ENCODE data around the gene PAMR1.

The PAMR1 gene

DNA sequence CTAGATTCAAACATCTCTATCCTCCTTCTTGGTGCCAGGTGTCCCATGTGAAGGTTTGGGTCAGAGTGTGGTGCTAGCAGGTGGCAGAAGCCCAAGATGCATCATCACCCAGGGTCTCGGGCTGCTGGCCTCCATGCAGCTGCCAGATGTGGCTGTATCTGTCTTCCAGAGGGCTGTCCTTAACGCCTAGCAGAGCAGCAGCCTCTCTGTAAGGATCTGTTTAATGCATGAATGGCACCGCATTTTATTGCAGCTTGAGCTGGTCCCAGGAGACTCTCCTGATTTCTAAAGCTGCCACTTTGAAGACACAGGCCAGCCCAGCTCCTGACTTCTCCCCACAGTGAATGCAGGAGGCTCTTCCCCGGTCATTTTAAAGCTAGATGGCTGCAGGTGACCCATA is 132.3 kb downstream of the PAMR1 start:
- no peak for FAIRE-seq

DNA sequence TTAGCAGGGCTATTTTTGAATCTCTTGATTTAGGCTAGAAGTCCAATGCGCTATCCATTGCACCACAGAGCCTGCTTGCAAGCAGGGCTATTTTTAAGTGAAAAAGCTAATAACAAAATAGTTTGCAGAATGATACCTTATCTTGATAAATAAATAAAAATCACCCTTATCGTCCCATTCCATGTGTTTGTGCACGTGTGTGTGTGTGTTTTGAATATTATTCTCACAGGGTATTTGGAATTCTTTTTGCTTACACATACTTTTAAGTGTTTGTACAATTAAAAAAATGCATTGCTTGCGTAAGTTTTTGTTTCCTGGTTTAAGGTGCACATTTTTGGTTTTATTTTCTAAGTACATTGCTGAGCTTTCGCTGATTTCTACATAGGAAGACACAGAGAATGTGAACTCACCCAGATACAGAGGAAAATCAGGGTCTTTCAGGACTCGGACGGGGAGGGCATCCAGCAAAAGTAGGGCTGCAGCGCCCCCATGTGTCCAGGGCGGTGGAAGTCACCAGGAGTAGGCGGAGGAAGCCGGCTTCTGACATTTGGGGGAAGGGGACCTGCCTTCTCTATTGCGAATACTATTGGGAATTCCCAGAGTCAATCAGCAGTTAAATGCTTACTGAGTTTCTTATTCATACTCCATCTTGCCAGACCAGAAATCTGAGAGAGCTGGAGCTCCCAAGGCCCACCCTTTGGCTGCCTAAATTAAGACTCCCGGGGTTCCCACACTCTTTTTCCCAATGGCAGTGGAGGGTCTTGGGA is 133.3 kb downstream of the PAMR1 start:
- FAIRE-seq = no peak

DNA sequence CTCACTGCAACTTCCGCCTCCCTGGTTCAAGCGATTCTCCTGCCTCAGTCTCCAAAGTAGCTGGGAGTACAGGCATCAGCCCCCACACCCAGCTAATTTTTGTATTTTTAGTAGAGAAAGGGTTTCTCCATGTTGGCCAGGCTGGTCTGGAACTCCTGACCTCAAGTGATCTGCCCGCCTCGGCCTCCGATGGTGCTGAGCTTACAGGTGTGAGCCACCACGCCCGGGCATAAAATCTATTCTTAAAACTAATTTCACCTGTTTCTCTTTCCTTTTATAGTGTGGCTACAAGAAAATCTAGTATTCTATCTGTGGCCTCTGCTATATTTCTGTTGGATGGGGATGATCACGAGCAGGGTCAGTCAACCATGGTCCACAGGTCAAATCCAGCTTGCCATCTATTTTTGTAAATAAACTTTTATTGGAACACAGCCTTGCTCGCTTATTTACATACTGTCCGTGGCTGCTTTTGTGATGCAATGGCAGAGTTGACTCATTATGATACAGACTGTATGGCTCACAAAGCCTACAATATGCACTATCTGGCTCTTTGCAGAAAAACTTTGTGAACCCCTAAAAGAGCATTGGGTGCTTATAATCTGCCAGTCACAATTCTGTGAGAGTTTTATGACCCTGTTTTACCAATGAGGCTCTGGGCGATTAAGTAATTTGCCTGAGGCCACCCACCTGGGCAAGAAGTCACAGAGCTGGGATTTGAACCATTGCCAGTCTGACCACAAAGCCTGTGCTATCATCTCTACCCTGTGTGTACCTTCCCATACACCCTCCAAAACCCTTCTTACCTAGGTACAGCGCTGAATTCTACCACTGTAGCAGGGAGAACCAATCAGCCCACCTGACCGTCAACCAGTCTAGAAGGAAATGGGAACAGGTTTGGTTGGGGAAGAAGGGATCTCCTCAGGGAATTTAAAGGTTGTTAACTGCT is 134.4 kb downstream of the PAMR1 start:
- no peak for FAIRE-seq

DNA sequence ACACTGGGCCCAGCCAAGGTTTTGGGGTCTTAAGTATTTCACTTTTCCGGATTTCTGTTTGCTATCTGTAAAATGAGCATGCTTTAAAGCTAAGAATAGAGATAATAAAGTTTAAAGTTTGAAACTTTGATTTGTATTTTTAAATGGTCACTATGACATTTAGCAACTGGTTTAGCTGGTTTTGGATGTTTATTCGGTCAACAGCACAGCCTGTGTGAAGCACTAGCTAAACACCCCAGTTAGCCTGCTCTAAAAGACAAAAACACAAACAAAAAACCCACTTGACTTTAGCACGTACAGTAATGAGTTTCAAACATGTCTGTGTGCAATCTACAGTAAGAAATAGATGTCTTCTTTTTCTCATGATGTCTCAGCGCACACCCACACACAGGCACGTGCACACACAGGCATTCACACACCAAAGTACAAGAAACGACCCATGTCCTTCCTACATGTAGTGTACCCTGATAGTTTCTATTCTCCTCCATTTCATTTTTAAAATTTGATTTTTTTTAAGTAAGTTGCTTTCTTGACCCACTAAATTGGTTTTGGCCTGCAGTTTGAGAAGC is 135.4 kb downstream of the PAMR1 start:
- no peak for FAIRE-seq

DNA sequence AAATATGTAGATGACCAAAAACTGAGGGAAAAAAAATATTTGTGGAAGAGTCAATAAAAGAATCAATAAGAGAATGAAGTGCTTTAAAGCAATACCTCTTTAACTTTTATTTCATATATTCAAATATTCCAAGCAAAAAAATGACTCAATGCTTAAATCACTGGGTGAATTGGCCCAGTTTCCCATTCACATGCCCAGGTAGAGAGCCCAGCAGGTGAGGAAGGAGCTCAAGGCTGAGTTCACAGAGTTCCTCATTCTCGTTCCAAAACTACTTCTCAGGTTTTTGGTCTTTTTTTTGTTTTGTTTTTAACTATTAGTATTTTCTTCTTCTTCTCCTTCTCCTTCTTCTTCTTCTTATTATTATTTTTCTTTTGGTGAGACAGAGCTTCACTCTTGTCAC is 136.3 kb downstream of the PAMR1 start:
- FAIRE-seq = no peak

DNA sequence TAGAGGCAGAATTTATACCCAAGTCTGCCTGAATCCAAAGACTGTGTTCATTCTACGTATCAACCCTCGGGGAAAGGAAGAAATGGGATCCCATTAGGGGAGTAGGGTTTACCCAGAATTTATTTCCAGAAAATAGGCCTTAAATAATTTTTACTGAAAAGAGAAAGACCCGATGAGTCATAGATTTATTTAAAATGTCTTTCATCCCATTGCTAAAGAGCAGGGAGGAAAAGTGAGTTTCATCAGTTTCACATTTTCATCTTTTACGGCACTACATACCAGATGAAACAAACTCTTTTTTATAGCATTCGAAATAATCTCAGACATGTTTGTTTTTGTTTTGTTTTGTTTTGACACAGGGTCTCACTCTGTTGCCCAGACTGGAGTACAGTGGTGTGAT is 137.4 kb downstream of the PAMR1 start:
- FAIRE-seq = no peak

DNA sequence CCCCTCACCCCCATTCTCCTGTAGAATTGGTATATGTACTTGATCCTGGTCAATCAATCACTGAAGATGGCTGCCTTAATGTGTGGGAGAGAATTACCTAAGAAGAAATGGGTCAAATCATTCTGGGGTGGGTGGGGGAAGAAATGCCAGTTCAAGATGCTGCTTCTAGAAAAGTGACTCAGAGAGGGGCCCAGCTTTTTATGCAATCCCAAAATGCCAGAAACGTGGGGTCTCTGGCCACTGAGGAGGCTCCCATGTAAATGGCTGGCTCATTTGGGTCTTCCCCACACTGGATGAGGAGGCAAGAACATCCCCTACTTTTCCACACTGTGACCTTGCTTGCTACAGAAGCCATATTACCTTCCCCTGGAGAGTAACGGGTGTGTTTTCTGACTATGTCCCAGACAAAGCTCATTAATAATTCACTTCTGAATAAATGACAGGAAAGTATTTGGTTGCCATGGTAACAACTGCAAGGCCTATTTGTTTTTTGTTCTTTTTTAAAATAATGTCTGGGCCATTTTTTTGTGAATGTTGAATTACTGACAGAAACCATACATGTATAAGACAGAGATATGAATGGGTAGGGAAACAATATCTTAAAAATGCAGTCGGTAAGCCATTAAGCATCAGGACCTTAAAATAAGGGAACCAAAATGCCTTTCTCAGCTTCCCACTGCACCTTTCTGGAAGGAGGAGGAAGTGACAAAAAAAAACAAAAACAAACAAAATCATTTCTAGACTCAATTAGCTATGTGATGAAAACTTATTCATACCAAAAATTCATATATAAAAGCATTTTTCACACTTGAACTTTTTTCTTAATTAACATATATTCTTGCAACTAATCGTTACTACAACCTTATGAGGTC is 138.1 kb downstream of the PAMR1 start:
- no peak for FAIRE-seq

DNA sequence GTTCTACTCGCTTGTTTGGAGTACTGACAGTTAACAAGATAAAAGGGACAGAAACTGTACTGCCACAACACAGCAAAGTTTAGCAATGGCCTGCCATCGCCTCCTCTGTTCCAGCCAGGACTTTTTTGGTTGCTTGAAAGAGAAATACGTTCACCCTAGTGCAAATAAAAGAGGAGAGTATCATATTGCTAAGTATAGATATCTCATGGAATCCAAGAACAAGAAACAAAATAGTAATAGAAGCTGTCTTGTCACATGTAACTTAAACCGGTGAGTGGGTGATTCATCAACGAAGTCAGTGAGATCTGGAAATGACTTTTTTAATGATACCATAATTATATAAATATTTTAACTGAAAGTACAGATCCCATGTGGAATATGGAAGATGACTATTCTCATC is 141.5 kb downstream of the PAMR1 start:
- FAIRE-seq = no peak
